ENCODE data around the gene SYT5.
"Not testable (repeated sequence)": the region's sequence is repeated elsewhere in the genome, so short reads cannot be mapped to it uniquely, and the experiment has no call there.

Gene SYT5

DNA sequence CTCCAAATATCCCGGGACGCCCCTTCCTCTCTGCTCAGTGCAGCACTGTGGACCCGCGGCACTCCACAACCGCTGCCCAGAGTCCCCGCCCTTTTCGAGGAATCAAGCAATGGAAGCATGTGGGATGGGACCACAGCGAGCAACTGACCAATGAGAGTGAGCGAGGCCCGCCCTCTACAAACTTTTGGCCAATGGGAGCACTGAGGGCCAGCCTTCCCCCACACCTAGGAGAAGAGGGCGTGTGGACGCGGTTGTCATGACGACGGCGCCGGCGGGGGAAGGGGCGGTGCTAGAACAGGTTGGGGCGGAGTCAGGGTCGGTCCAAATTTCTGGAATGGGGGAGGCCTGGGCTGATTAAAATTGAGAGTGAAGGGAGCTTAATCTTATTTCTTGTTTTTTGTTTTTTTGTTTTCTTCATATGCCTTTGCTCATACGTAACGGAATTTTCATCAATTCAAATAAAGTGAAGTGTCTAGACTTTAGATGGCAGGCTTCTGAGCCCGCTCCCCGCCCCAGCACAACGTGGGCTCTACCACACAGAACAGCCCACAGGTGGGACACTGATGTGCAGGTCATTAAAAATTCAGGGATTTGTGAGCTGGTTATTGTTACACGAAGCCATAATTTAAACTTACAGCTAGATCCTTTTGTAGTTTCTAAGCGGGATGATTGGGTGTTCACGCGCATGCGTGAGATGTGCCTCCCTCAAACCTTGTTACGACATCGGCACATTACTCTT, 13.4 kb downstream of the SYT5 start, which contains the start of gene DNAAF3:
Gene DNAAF3 (minus strand): TSS at position 84 of the 739 bp plus-strand sequence. CDS start 200 bp downstream, outside the sequence.
- peak; percentile 88 for DNase-seq

DNA sequence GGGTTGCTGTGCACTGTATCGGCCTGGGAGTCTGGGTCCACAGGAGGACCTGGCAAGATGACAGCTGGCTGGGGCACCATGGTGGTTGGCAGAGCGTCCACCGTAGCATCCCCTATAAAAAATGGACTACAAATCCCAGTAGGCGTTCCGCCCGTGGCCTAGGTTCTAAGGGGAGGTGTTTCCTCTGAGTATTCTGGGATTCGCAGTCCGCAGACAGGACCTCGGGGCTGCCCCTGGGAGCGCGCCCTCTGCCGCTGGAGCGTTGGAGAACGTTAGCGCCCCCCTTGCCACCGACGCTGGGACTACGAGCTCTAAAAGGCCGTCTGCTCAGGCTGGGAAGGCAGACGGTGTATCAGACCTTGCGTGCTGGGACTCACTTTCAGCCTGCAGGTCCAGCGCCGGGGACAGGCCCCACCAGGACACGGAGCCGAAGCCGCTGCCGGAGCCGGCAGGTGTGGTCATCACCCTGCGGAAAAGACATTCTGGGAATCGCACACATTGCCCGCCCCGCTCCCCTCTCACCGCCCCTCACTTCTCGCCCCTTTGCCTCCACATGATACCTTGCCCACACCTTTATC, 14.0 kb downstream of the SYT5 start:
- peak; percentile 50 for DNase-seq

DNA sequence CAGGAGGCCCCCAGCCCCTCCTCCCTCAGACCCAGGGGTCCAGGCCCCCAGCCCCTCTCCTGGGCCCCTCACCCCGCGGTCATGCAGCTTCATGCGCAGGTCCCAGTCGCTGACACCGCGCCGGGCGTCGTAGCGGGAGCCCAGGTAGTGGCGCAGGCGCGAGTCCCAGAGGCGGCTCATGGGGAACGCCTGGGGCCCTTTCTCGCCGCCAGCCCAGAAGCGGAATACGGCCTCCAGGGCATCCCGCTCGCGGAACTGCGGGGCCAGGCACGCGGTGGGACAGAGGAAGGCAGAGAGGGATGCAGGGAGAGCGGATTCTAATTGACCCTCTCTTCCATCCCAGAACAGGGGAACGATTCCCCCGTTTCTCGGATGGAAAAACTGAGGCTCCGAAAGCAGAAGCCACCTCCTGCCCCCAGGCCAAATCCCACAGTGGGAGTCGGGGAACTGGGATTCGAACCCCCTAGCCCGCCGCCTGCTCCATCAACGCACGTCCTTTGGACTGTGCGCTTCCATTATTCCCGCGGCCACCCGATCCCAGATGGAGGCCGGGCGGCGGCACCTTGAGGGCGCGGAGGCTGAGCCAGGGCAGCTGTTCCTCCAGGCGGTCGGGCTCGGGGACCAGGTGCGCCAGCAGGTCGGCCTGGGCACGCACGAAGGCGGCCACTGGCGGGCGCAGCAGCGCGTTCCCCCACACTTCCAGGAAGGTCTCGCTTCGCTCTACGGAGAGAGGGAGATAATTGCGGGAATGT, 18.3 kb downstream of the SYT5 start:
- DNase-seq = no peak

DNA sequence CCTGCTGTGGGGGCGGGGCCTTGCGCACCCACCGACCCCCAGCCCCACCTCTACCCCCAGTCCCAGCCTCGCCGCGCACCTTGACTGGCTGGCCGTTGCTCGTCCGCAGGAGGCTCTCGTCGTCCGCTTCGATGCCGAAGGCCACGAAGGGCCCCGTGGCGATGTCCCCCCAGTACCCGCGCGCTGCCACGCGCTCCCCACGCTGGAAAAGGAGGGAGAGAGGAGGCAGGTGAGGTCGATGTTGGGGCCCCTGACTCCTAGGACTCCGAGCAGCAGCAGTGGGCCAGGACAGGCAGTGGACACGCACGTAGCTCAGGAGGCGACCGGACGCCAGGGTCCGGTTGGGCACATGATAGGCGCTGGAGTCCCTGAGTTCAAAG, 19.1 kb downstream of the SYT5 start:
- DNase-seq = no peak

DNA sequence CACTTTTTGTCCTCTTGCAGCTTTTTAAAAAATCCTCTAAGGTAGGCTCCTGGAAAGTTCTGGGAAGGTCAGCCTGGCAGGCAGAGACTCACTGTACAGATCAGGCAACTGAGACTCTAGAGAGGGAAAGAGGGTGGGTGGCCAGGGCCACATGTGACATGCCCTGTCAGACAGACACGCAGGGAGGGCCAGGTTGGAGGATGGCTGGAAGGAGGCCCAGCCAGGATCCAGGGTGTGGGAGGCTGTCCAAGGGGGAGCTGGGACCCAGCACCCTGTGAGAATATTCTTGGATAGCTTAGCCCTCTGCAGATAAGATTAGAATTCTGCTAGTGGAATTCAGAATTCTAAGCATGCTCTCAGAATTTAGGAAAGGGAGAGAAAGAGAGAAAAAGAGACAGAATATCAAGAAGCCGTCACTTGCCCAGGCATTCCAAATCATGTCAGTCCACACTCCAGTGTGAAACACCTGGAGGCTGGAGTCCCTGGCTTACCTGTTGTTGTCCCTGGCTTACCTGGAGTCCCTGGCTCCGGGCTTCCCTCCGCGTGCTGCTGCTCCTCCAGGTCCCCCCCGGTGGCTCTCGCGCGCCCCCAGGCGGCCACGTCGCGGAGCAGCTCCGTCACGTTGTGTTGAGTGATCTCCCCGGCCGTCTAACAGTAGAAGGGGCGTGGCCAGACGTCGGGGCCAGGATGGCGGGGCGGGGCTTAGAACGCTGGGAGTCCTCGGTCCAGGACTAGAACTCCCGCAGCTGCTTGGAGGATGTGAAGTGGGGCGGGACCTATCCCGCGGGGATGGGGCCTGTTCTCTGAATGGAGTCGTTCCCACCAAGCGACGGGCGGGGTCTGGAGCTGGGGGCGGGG, 19.7 kb downstream of the SYT5 start:
- peak; percentile 91 for DNase-seq

DNA sequence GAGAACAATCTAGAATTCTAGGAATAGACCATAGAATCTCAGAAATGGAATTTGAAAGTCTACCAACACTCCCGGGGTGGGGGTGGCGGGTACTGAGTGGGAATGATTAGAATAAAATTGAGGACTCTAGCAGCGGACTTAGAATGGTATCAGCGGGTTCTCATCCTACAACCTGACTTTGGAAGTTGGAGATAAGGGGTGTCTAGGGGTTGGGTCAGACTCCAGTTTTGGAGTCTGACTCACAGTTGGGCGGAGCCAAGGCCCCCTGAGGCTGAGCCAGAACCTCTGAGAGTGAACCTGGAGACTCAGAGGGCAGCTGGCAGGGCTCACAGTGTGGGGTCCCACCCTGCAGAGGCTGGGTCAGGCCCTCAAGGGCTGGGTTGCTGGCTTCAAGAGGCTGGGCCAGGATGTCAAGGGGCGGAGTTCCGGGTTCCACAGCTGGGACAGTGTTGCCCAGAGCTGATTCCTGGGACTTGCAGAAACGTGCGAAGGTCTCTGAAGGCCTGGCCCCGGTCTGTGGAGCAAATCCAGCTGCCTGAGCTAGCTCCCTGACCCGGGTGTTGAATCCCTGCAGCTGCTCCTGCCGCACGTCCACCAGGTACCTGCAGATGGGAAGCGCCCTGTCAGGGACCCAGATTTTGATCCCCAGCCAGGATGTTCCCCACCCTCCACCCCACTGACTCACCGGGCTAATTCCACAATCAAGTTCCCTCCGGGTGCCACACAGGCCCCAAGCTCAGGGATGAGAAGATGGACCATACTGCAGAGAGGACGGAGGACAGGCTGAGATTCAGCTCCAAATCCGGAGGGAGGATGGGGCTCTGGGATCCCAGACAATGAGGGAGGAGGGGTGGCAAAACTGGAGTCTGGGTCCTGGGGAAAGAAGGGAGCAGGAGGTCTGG, 21.0 kb downstream of the SYT5 start:
- DNase-seq = no peak

DNA sequence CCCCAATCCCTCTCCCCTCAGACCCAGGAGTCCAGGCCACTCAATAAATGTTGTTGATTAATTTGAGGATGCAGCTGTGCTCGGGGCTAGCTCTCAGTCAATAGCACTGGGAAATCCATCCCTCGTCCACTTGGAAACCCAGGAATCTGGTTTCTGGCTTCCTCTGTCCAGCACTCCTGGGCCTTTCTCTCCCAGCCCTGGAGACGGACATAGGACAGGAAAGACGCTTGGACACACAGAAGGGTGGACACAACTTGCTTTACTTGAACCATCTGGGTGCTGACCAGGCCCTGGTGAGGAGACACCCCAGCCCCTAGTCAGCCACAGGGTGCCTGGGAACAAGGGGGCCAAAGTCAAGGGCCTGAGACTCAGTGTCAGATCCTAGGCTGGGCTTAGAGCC, 21.7 kb downstream of the SYT5 start:
- no peak for DNase-seq

DNA sequence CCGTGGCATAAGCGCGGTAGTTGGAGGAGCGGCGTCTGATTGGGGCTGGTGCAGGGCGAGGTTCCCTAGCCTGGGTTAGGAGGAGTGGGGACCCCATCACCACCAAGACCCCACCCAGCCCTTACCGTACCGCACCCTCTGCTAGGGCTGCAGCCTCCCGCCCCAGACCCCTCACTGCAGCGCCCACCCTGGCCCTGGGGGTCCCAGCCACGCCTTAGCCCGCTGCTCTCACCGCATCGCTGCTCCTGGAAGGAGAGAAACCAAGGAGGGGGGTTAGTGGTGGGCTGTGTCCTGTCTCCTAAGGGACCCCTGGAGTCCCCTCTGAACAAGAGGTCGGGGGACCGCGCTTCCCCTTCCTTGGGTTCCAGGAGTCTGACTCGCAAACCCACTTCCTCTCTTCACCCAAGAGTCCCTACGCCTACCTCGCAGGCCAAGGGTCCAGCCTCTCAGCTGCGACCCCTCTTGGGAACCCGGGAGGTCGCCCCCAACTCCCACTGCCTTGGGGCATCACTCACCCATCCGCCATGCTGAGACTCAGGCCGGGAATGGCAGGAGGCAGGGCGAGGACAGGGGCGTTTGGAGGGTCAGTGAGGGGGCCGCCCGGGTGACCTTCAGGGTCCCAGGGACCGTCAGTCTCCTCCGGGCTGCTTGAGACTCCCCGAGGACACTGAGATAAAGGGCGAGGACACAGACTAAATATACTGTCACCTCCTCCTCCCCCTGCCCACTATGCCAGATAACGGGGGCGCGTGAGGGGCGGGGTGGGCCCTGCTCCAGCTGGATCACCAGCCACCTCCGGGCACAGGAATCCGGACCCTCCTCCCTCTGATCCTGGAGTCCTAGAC, 22.8 kb downstream of the SYT5 start, which contains the start of gene TNNI3:
Gene TNNI3 (minus strand): TSS at position 669 of the 845 bp plus-strand sequence. CDS start 143 bp downstream, at position 526.
- DNase-seq = no peak

DNA sequence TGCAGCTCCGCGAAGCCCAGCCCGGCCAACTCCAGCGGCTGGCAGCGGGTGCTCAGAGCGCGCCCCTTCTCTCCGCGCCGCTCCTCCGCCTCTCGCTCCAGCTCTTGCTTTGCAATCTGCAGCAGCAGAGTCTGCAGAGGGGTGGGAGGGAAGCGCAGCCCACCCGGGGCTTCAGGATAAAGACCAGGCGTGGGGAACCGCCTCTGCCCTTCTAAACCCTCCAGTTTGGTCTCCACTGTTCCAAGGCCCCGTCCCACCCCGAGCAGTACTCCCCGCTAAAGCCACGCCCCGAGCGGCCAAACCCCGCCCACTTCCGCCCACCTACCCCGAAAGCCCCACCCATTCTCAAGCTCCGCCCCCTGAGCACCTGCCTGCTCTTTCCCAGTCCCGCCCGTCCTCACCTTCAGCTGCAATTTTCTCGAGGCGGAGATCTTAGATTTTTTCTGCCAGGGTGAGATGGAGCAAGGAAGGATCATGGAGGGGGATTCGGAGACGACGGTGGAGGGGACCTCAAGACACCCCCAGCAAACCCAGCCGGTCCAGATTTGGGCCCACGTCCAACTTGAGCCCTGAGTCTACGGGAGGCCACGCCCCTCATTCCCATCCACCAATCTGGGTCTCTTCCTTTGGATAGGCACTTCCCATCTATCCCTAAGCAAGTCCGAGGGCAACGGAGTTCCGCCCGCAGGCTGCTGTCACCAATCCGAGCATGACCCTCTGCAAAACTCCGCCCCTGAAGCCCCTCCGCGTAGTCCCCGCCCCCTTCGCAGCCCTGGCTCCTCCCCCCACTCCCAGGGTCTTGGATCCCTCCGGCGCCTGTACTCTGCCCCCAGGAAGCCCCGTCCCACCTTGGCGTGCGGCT, 23.7 kb downstream of the SYT5 start:
- DNase-seq = peak; percentile 37

DNA sequence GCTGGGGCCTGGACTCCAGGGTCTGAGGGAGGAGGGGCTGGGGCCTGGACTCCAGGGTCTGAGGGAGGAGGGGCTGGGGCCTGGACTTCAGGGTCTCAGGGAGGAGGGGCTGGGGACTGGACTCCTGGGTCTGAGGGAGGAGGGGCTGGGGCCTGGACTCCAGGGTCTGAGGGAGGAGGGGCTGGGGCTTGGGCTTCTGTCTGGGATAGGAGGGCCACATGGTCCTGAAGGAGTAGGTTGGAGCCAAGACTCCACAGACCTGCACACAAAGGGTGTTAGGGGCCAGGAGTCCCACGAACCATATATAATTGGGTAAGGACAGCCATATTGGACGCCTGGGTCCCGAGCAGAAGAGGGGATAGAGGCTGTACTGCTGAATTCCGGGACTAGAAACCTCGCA, 24.3 kb downstream of the SYT5 start:
- not testable (repeated sequence) for DNase-seq

DNA sequence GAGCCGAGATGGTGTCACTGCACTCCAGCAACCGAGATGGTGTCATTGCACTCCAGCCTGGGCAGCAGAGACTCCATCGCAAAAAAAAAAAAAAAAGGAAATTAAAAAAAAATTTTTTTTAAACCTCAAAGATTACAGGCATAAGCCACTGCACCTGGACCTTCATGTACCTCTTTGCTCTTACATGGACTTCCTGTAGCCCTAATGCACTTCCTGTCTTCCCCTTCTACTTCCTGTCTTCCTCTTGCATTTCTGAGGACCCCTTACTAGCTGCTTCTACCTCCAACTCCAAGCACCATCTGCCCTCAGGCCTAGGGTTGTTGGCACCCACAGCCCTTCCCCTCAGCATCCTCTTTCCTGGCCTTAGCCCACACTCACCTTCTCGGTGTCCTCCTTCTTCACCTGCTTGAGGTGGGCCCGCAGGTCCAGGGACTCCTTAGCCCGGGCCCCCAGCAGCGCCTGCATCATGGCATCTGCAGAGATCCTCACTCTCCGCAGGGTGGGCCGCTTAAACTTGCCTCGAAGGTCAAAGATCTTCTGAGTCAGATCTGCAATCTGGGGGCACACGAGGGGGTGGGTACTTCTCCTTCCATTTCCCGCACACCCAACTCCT, 26.3 kb downstream of the SYT5 start:
- DNase-seq = no peak

DNA sequence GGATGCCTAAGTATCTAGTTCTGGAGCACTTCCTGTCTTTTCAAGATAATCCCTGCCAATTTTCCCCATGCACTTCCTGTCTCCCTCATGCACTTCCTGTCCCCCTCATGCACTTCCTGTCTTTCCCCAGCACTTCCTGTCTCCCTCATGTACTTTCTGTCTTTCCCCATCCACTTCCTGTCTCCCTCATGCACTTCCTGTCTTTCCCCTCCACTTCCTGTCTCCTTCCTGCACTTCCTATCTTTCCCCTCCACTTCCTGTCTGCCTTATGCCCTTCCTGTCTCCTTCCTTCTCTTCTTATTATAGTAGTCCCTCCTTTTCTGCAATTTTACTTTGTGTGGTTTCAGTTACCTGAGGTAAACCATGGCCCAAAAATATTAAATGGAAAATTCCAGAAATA, 28.1 kb downstream of the SYT5 start:
- no peak for DNase-seq

DNA sequence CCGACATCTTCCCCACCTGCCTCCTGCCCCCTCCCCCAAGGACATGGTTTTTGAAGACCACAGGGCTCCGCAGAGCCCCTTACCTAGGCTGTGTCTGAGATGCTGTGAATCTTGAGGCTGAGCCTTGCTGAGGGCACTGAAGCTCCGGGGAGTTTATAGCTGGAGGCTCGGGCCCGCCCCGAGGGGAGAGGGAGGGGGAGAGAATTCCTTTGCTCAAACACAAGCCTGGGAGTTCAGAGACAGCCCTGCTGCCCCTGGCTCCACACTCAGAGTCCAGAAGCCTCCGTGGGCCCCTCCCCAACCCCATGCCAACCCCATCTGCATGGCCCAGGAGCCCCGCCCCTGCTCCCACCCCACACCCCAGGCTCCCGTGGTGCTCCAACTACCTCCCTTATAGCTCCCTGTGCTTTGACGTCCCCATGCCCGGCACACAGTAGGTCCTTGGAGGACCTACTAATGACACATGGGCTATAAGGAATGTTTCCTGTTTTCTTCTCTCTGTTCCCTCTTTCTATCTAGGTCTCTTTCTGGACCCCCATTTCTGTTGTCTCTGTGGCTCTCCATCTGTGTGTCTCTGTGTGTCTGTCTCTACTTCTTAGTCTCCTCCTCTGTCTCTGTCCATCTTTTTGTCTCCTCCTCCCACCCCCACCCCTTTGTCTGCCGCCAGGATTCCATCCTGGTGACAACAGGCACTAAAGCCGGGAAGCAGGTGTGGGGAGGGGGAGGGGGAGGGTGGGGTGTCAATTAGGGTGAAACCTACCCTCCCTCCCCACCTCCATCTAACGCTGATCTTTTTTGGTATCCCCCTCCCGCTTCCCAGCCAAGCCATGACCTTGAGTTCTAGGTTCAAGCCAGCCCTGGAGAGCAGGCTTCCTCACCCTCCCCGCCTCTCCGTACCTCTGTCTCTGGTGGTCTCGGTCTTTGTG, 30.7 kb downstream of the SYT5 start, which contains the start of gene TNNT1:
Gene TNNT1 (minus strand): TSS at position 129 of the 926 bp plus-strand sequence. CDS start 2,049 bp downstream, outside the sequence.
- no peak for DNase-seq

DNA sequence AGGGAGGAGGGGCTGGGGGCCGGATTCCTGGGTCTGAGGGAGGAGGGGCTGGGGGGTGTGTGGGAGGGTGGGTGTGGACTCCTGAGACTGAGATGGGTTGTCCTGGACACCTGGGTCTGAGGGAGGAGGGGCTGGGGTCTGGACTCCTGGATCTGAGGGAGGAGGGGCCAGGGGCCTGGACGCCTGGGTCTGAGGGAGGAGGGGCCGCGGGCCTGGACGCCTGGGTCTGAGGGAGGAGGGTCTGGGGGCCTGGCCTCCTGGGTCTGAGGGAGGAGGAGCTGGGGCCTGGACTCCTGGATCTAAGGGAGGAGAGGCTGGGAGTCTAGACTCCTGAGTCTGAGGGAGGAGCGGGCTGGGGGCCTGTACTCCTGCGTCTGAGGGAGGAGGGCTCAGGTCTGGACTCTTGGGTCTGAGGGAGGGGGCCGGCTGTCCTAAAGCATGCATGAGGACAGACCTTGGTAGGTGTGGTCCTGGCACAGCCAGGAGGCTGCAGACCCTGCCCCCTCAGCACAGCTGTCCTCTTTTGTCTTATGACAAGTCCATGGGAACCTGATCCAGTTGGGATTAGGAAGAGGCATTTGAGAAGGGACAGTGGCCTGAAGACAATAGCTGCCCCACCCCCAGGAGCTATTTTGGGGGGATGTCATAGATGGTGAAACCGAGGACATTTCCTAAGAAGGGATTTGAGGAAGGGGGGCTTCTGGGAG, 32.4 kb downstream of the SYT5 start:
- no peak for DNase-seq

DNA sequence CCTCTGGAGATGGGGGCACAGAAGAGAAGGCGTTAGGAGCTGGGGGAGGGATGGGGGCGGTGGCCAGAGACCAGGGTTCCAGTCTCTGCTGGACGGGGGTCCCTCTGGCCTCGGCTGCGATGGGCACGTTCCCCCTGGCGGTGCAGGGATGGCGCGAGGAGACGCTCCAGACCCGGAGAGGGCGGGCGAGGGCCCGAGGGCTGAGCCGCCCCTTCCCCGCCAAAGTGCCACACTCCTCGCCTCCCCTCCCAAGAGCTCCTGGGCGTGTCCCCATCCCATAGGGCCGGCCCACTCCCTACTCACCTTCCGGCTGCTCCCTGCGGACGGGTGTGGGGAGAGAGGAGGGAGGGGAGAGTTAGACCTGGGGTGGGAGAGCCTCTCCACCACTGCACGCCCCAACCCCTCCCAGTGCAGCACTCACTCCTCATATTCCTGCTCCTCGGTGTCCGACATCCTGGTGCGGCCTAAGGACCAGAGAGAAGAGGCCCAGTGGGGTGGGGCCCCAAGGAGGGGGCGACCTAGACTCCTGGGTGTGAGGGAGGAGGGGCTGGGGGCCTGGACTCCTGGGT, 33.3 kb downstream of the SYT5 start:
- DNase-seq = no peak

DNA sequence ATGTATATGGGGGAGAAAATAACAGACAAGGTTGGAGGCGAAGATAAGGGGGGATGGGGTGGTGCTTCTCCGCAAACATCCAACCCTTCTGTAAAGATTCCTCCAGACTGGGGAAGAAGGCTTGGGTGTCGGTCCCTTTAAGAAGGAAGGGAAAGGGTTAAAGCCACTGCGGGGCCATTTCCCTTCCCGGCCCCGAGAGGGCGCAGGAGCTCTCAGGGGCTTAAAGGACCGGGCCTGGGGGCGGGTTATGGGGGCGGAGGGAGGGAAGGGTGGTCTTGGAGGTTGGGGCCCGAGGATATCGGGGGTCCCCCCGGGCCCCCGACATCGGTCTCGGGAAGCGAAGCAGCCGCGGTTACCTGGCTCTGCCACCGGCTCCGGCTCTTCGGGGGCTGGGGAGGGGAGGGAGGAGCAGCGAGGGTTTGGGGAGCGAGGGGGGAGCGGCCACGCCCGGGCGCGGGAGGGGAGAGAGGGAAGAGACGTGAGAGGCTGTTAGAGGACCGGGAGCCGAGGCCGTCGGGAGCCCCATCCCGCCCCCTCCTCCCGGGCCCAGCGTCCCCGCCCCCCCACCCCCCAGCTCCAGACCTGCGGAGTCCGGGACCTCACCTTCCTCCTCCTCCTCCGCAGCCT, 33.9 kb downstream of the SYT5 start:
- peak; percentile 36 for DNase-seq
